ENCODE measurements around the gene ABCC4.

The ABCC4 gene

GRCh38 chr13:95185311-95185710 lies 115.9 kb downstream of the ABCC4 start:
- TF ChIP-seq CTCF (IDR thresholded peaks at IDR 0.05; ENCODE audit: low read depth, low read length) = no peak
- no peak for DNase-seq (ENCODE audit: low read depth, low spot score)
- no peak overlapping the region for H3K4me3 ChIP-seq (ENCODE audit: low read depth, low read length)
- in situ Hi-C loops (cut with HindIII; ENCODE audit: low sequenced_read_pairs) = no loop called here

- no peak overlapping the region for H3K4me3 ChIP-seq (ENCODE audit: low read depth, low read length)
- in situ Hi-C loops (cut with HindIII; ENCODE audit: low sequenced_read_pairs) = no loop called here
- DNase-seq (ENCODE audit: low read depth, low spot score) = no peak
- TF ChIP-seq CTCF (IDR thresholded peaks at IDR 0.05; ENCODE audit: low read depth, low read length) = no peak
Measured at GRCh38 chr13:95184317-95184716, 116.9 kb downstream of the ABCC4 start.

- no peak for TF ChIP-seq CTCF (IDR thresholded peaks at IDR 0.05; ENCODE audit: low read depth, low read length)
- no peak overlapping the region for H3K4me3 ChIP-seq (ENCODE audit: low read depth, low read length)
- in situ Hi-C loops (cut with HindIII; ENCODE audit: low sequenced_read_pairs) = no loop called here
- no peak for DNase-seq (ENCODE audit: low read depth, low spot score)
Measured at GRCh38 chr13:95182570-95183265, 118.5 kb downstream of the ABCC4 start.

- DNase-seq (ENCODE audit: low read depth, low spot score) = no peak
- H3K4me3 ChIP-seq (ENCODE audit: low read depth, low read length) = no peak overlapping the region
- in situ Hi-C loops (cut with HindIII; ENCODE audit: low sequenced_read_pairs) = no loop called here
- no peak for TF ChIP-seq CTCF (IDR thresholded peaks at IDR 0.05; ENCODE audit: low read depth, low read length)
Measured at GRCh38 chr13:95181586-95181985, 119.7 kb downstream of the ABCC4 start.

- no peak for TF ChIP-seq CTCF (IDR thresholded peaks at IDR 0.05; ENCODE audit: low read depth, low read length)
- in situ Hi-C loops (cut with HindIII; ENCODE audit: low sequenced_read_pairs) = no loop called here
- no peak overlapping the region for H3K4me3 ChIP-seq (ENCODE audit: low read depth, low read length)
- no peak for DNase-seq (ENCODE audit: low read depth, low spot score)
Measured at GRCh38 chr13:95180513-95181245, 120.6 kb downstream of the ABCC4 start.

- in situ Hi-C loops (cut with HindIII; ENCODE audit: low sequenced_read_pairs) = no loop called here
- no peak overlapping the region for H3K4me3 ChIP-seq (ENCODE audit: low read depth, low read length)
- peak; percentile 82 for DNase-seq (ENCODE audit: low read depth, low spot score)
- TF ChIP-seq CTCF (IDR thresholded peaks at IDR 0.05; ENCODE audit: low read depth, low read length) = no peak
Measured at GRCh38 chr13:95176611-95177259, 124.5 kb downstream of the ABCC4 start.

All from astrocyte of the spinal cord (primary cell).